ENCODE results near the gene LOXHD1. TPM values are rescaled to one million over a fixed set of nuclear protein-coding genes. Genes with fewer than 3 reads are reported as not detected.

The LOXHD1 gene
- total RNA-seq, 6 donors from 2014 or later = 0.30 to 7.3 (median 1.00) TPM

DNA sequence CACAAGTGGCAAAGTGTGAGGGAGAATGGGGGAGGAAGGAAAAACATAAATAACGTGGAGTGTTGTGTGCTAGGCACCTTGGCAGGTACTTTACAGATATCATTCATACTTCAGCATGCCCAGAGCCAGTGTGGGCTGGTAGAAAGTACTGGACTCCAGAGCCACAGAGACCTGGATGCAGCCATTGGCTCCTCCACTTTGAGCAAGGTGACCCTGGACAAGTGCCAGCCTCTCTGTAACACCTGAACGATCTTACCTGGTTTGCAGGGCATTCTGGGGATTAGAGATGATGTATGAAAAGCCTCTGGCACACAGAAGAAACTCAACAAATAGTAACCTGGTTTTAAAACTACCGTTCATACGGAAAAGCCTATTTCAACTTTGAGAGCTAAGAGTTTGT lies 6.3 kb downstream of the LOXHD1 start:
- Histone ChIP-seq H3K36me3 (no peaks in the 10 kb centered on the region), H3K27ac (no peak overlapping the region), H3K4me1 (no peaks in the 10 kb centered on the region), H3K9me3 (no peaks in the 10 kb centered on the region), H3K27me3 (no peaks in the 10 kb centered on the region), H3K4me3 (no peak overlapping the region)
- WGBS, 2 donors = 57 to 68% methylated on average over 4 of the region's 4 CpGs
- ATAC-seq (ENCODE audit: low FRiP score in 2 of 2) (no peak), DNase-seq (no peak)
- no peak for TF ChIP-seq POLR2A (IDR thresholded peaks at IDR 0.05)
- TF ChIP-seq CTCF (IDR thresholded peaks at IDR 0.05) = no peak
- TF ChIP-seq EP300 (IDR thresholded peaks at IDR 0.05) = no peak
- TF ChIP-seq POLR2AphosphoS5 (IDR thresholded peaks at IDR 0.05) = no peak

DNA sequence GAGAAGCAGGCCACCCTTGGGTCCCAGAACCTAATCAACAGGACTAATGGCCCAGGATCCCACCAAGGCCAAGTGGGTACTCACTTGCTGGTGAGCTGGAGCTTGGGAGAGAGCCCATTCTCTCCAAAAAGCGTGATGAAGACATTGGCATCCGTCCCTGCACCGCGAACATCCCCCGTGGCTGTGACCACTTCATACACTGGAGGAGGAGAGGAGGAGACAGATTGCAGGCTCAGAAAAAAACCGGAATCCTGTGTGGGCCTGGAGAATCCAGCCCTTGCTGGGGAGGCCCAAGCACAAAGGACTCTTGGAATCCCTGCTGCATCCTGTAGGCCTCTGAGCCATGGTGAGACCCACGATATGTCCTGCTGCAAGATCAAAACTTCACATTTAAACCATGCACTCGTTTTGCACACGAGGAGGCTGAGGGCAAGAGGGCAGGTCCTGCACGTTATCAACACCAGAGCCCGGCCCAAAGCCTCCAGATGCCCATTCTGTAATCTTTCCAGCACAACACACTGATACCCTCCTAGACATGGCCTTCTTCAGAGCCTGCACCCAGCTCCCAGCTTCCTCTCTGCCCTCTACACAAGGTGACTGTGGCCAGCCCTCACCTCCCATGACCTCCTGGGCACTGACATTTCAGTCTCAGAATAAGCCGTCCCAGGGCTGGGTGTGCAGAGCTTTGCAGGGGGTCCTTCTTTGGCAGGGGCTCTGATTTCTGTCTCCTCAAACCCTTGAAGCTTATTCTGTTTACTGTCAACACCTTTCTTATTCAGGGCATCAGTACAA lies 7.8 kb downstream of the LOXHD1 start:
- ATAC-seq (ENCODE audit: low FRiP score in 2 of 2) (no peak), DNase-seq (no peak)
- no peaks in the 10 kb centered on the region for H3K36me3 ChIP-seq
- no peaks in the 10 kb centered on the region for H3K27me3 ChIP-seq
- no peak overlapping the region for H3K4me3 ChIP-seq
- WGBS, 2 donors = 90 to 92% methylated on average over 8 to 12 of the region's 12 CpGs
- no peaks in the 10 kb centered on the region for H3K4me1 ChIP-seq
- no peaks in the 10 kb centered on the region for H3K9me3 ChIP-seq
- TF ChIP-seq EP300 (IDR thresholded peaks at IDR 0.05) (no peak), POLR2A (IDR thresholded peaks at IDR 0.05) (no peak), CTCF (IDR thresholded peaks at IDR 0.05) (no peak), POLR2AphosphoS5 (IDR thresholded peaks at IDR 0.05) (no peak)
- H3K27ac ChIP-seq = no peak overlapping the region

GRCh38 chr18:46646468-46646867 lies 10.6 kb downstream of the LOXHD1 start:
- 81 to 88% methylated on average over 7 of the region's 7 CpGs for WGBS, 2 donors
- Histone ChIP-seq H3K36me3 (no peaks in the 10 kb centered on the region), H3K27me3 (no peaks in the 10 kb centered on the region), H3K4me1 (no peaks in the 10 kb centered on the region), H3K9me3 (no peaks in the 10 kb centered on the region), H3K27ac (no peak overlapping the region), H3K4me3 (no peak overlapping the region)
- DNase-seq (no peak), ATAC-seq (ENCODE audit: low FRiP score in 2 of 2) (no peak)
- no peak for TF ChIP-seq CTCF (IDR thresholded peaks at IDR 0.05)
- TF ChIP-seq EP300 (IDR thresholded peaks at IDR 0.05) = no peak
- TF ChIP-seq POLR2AphosphoS5 (IDR thresholded peaks at IDR 0.05) = no peak
- TF ChIP-seq POLR2A (IDR thresholded peaks at IDR 0.05) = no peak

- DNase-seq = peak in 1 of 2 donors; percentile 6
- Histone ChIP-seq H3K9me3 (no peaks in the 10 kb centered on the region), H3K4me3 (no peak overlapping the region), H3K36me3 (no peaks in the 10 kb centered on the region), H3K27ac (no peak overlapping the region), H3K27me3 (no peaks in the 10 kb centered on the region), H3K4me1 (no peaks in the 10 kb centered on the region)
- WGBS, 2 donors = 73 to 82% methylated on average over 2 to 5 of the region's 5 CpGs
- TF ChIP-seq POLR2A (IDR thresholded peaks at IDR 0.05) = no peak
- no peak for TF ChIP-seq EP300 (IDR thresholded peaks at IDR 0.05)
- no peak for TF ChIP-seq CTCF (IDR thresholded peaks at IDR 0.05)
- no peak for TF ChIP-seq POLR2AphosphoS5 (IDR thresholded peaks at IDR 0.05)
- ATAC-seq (ENCODE audit: low FRiP score in 2 of 2) = no peak
These were observed 14.5 kb downstream of the LOXHD1 start for GRCh38 chr18:46642561-46642960.

DNA sequence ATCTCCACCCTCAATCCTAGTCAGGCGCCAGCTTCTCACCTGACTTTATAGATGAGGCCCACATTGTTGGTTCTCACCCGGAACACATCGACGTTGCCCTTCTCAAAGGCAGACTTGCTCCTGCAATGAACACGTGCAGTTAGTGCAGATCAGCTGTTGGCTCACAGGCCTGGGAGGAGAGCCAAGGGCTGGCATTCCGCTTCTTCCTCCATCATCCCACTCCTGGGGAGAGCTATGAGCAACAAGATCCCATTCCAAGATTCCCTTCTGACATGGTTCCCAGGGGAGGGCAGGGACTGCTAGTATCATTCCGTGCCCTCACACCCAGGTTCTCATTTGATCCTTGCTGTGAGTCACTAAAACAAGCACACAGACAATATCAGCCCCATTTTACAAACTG lies 15.1 kb downstream of the LOXHD1 start:
- no peaks in the 10 kb centered on the region for H3K36me3 ChIP-seq
- WGBS, 2 donors = 86 to 87% methylated on average over 7 of the region's 7 CpGs
- no peak for ATAC-seq (ENCODE audit: low FRiP score in 2 of 2)
- no peak for DNase-seq
- no peaks in the 10 kb centered on the region for H3K9me3 ChIP-seq
- no peaks in the 10 kb centered on the region for H3K4me1 ChIP-seq
- H3K4me3 ChIP-seq = no peak overlapping the region
- TF ChIP-seq POLR2AphosphoS5 (IDR thresholded peaks at IDR 0.05) = no peak
- TF ChIP-seq POLR2A (IDR thresholded peaks at IDR 0.05) = no peak
- TF ChIP-seq EP300 (IDR thresholded peaks at IDR 0.05) = no peak
- no peaks in the 10 kb centered on the region for H3K27me3 ChIP-seq
- H3K27ac ChIP-seq = no peak overlapping the region
